ENCODE data around the gene TMPRSS15.

The TMPRSS15 gene

GRCh38 chr21:18411565-18411964, 8.0 kb upstream of the TMPRSS15 start:
- H3K4me3 ChIP-seq (ENCODE audit: low read length), result no peak overlapping the region
- no peak overlapping the region for H3K9ac ChIP-seq (ENCODE audit: low read length)
- no peak overlapping the region for H3K4me2 ChIP-seq (ENCODE audit: low read length)
- no peak overlapping the region for H2AFZ ChIP-seq (ENCODE audit: low read depth, low read length)
- no peaks in the 10 kb centered on the region for H3K79me2 ChIP-seq (ENCODE audit: low read length)
- H4K20me1 ChIP-seq (ENCODE audit: insufficient read depth, low read length), result no peaks in the 10 kb centered on the region
- no peaks in the 10 kb centered on the region for H3K9me3 ChIP-seq (ENCODE audit: insufficient read depth, low read length)
- TF ChIP-seq, protein P1, sequence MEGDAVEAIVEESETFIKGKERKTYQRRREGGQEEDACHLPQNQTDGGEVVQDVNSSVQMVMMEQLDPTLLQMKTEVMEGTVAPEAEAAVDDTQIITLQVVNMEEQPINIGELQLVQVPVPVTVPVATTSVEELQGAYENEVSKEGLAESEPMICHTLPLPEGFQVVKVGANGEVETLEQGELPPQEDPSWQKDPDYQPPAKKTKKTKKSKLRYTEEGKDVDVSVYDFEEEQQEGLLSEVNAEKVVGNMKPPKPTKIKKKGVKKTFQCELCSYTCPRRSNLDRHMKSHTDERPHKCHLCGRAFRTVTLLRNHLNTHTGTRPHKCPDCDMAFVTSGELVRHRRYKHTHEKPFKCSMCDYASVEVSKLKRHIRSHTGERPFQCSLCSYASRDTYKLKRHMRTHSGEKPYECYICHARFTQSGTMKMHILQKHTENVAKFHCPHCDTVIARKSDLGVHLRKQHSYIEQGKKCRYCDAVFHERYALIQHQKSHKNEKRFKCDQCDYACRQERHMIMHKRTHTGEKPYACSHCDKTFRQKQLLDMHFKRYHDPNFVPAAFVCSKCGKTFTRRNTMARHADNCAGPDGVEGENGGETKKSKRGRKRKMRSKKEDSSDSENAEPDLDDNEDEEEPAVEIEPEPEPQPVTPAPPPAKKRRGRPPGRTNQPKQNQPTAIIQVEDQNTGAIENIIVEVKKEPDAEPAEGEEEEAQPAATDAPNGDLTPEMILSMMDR (IDR thresholded peaks at IDR 0.05; ENCODE audit: low read depth, low read length), result no peak
- TF ChIP-seq EZH2phosphoT487 (IDR thresholded peaks at IDR 0.05; ENCODE audit: low read depth), result no peak
- H3K36me3 ChIP-seq (replicated peaks; ENCODE audit: low read depth, low read length), result no peaks in the 10 kb centered on the region
- H3K27me3 ChIP-seq (ENCODE audit: low read depth, low read length), result no peaks in the 10 kb centered on the region
- no peak overlapping the region for H3K27ac ChIP-seq (ENCODE audit: low read length)
- no peaks in the 10 kb centered on the region for H3K4me1 ChIP-seq (ENCODE audit: low read length)

DNA sequence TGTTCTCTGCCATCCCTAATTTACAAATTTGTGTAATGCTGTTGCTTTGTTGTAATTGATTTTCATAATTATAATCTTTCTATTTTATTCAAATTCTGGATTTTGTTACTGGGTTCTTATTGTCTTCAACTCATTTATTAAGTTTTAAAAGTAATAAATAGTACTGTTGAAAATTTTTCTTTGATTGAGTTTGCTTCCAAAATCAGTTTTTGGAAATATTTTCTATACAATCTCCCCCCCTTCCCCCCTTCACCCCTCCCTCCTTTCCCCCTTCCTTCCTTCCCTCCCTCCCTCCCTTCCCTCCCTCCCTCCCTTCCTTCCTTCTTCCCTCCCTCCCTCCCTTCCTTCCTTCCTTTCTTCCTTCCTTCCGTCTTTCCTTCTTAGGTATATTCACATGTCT, 6.0 kb upstream of the TMPRSS15 start:
- TF ChIP-seq, protein P1 (IDR thresholded peaks at IDR 0.05; ENCODE audit: low read depth, low read length), result no peak

DNA sequence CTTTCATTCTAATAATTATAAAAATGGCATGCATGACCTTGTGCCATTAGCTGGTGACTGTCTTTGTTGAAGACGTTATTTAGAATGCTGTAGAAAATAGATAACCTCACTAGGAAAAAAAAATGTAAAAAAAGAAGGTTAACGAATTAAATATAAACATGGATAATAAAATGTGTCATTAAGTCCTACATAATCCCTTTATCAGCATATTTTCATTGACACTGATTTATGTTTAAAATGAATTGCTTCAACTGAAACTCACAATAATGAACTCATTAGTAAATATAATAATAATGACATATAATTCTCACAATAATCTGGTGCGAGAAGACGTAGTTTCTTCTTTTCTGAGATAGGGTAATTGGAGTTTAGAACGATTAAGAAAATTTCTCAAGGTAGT, 4.7 kb downstream of the TMPRSS15 start:
- no peak overlapping the region for H3K4me3 ChIP-seq (ENCODE audit: low read length)
- no peaks in the 10 kb centered on the region for H3K36me3 ChIP-seq (replicated peaks; ENCODE audit: low read depth, low read length)
- H3K9ac ChIP-seq (ENCODE audit: low read length), result no peak overlapping the region
- no peaks in the 10 kb centered on the region for H3K9me3 ChIP-seq (ENCODE audit: insufficient read depth, low read length)
- no peaks in the 10 kb centered on the region for H4K20me1 ChIP-seq (ENCODE audit: insufficient read depth, low read length)
- no peaks in the 10 kb centered on the region for H3K4me1 ChIP-seq (ENCODE audit: low read length)
- H2AFZ ChIP-seq (ENCODE audit: low read depth, low read length), result no peak overlapping the region
- no peak overlapping the region for H3K4me2 ChIP-seq (ENCODE audit: low read length)
- H3K79me2 ChIP-seq (ENCODE audit: low read length), result no peaks in the 10 kb centered on the region
- no peaks in the 10 kb centered on the region for H3K27me3 ChIP-seq (ENCODE audit: low read depth, low read length)
- TF ChIP-seq, protein P1 (IDR thresholded peaks at IDR 0.05; ENCODE audit: low read depth, low read length), result no peak
- no peak for TF ChIP-seq EZH2phosphoT487 (IDR thresholded peaks at IDR 0.05; ENCODE audit: low read depth)
- H3K27ac ChIP-seq (ENCODE audit: low read length), result no peak overlapping the region

More for the DNA sequence above, 6.0 kb upstream of the TMPRSS15 start:
- no peak overlapping the region for H2AFZ ChIP-seq (ENCODE audit: low read depth, low read length)
- no peak overlapping the region for H3K27ac ChIP-seq (ENCODE audit: low read length)
- H3K4me3 ChIP-seq (ENCODE audit: low read length), result no peak overlapping the region
- no peaks in the 10 kb centered on the region for H3K27me3 ChIP-seq (ENCODE audit: low read depth, low read length)
- H4K20me1 ChIP-seq (ENCODE audit: insufficient read depth, low read length), result no peaks in the 10 kb centered on the region
- H3K4me1 ChIP-seq (ENCODE audit: low read length), result no peaks in the 10 kb centered on the region
- no peaks in the 10 kb centered on the region for H3K79me2 ChIP-seq (ENCODE audit: low read length)
- H3K9ac ChIP-seq (ENCODE audit: low read length), result no peak overlapping the region
- no peak overlapping the region for H3K4me2 ChIP-seq (ENCODE audit: low read length)
- no peaks in the 10 kb centered on the region for H3K9me3 ChIP-seq (ENCODE audit: insufficient read depth, low read length)
- no peaks in the 10 kb centered on the region for H3K36me3 ChIP-seq (replicated peaks; ENCODE audit: low read depth, low read length)

GRCh38 chr21:18387994-18388393, 15.6 kb downstream of the TMPRSS15 start:
- Histone ChIP-seq H3K79me2 (ENCODE audit: low read length) (no peaks in the 10 kb centered on the region), H3K27ac (ENCODE audit: low read length) (no peak overlapping the region), H2AFZ (ENCODE audit: low read depth, low read length) (no peak overlapping the region), H3K36me3 (replicated peaks; ENCODE audit: low read depth, low read length) (no peaks in the 10 kb centered on the region), H3K27me3 (ENCODE audit: low read depth, low read length) (no peaks in the 10 kb centered on the region), H3K4me3 (ENCODE audit: low read length) (no peak overlapping the region), H3K9me3 (ENCODE audit: insufficient read depth, low read length) (no peaks in the 10 kb centered on the region), H3K4me2 (ENCODE audit: low read length) (no peak overlapping the region), H3K4me1 (ENCODE audit: low read length) (no peaks in the 10 kb centered on the region), H4K20me1 (ENCODE audit: insufficient read depth, low read length) (no peaks in the 10 kb centered on the region), H3K9ac (ENCODE audit: low read length) (no peak overlapping the region)
- TF ChIP-seq, protein P1 (IDR thresholded peaks at IDR 0.05; ENCODE audit: low read depth, low read length), result peak; percentile 36
- no peak for TF ChIP-seq EZH2phosphoT487 (IDR thresholded peaks at IDR 0.05; ENCODE audit: low read depth)
